DMS53 (cell line): Measurements from ENCODE around the gene ING3.

Experiments
- DNase-seq: peaks from one replicate; lab custom pipeline; 2025; lab: John Stamatoyannopoulos, UW

ING3 gene

GRCh38 chr7:120988591-120989256, 38.1 kb downstream of the ING3 start, which contains the start of gene CPED1:
Gene CPED1, plus strand, starts transcription at chr7:120988711. Its CDS starts 911 bp downstream, at chr7:120989622.
- DNase-seq: peak; percentile 80

- DNase-seq: no peak
These were observed 39.0 kb downstream of the ING3 start for GRCh38 chr7:120989257-120990220.

- DNase-seq: no peak
These were observed 40.0 kb downstream of the ING3 start for GRCh38 chr7:120990468-120991118.

GRCh38 chr7:120991161-120991560, 40.6 kb downstream of the ING3 start:
- no peak for DNase-seq

- no peak for DNase-seq
These were observed 41.0 kb downstream of the ING3 start for GRCh38 chr7:120991581-120991980.

- no peak for DNase-seq
These were observed 41.8 kb downstream of the ING3 start for GRCh38 chr7:120992272-120992964.

GRCh38 chr7:120992965-120993494, 42.5 kb downstream of the ING3 start:
- no peak for DNase-seq

GRCh38 chr7:120993553-120994191, 43.1 kb downstream of the ING3 start:
- peak; percentile 36 for DNase-seq

- DNase-seq: no peak
These were observed 44.2 kb downstream of the ING3 start for GRCh38 chr7:120994512-120995410.

GRCh38 chr7:120995654-120996053, 45.1 kb downstream of the ING3 start:
- DNase-seq: no peak

GRCh38 chr7:120996333-120996987, 45.9 kb downstream of the ING3 start:
- DNase-seq: peak; percentile 58

- no peak for DNase-seq
These were observed 46.4 kb downstream of the ING3 start for GRCh38 chr7:120996988-120997345.

- DNase-seq: no peak
These were observed 47.4 kb downstream of the ING3 start for GRCh38 chr7:120997882-120998474.

GRCh38 chr7:120998520-120998919, 47.9 kb downstream of the ING3 start:
- no peak for DNase-seq

- DNase-seq: no peak
These were observed 48.5 kb downstream of the ING3 start for GRCh38 chr7:120998996-120999565.

GRCh38 chr7:121000081-121000983, 49.8 kb downstream of the ING3 start:
- DNase-seq: peak; percentile 15

- DNase-seq: no peak
These were observed 50.8 kb downstream of the ING3 start for GRCh38 chr7:121001234-121001906.
